ENCODE results near the gene CERS6.
"Not testable (repeated sequence)": the region's sequence is repeated elsewhere in the genome, so short reads cannot be mapped to it uniquely, and the experiment has no call there.

The CERS6 gene

GRCh38 chr2:168466834-168467565 is 10.9 kb downstream of the CERS6 start:
- no peak for FAIRE-seq
- DNase-seq (ENCODE audit: low spot score) = no peak

DNA sequence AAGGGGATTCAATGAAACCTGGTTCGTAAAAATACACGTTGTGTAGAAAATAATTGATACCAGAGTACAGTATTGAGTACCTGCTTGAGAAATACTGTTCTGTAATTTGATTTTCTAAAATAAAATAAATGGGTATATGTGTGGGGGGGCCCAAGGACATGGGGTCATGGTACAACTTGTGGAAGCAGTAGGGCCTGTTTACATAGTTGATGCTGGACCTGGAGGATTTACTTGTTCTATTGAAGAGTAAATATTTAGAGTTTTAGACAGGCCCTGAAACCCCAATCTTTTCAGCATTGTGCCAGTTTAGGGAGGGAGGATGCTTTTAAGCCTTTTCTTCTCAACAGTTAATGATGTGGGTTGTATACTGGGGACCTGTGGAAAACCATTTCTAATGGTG is 11.7 kb downstream of the CERS6 start:
- FAIRE-seq = no peak

DNA sequence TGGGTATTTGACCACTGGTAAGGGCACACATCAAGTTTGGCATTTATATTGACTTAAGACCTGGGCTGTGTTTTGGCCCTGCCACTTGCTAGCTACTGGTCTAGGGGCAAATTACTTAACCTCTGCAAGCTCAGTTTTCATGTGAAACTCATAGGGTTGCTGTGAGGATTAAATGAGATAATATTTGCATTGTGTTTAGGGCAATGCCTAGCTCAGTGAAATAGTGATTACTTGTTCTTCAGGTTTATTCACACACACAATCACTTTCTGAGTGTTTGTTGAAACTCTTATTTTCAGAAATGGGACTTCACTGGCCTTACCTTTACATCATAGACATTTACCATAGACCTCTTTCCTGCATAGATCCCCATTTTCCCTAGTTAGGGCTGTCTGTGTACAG is 12.3 kb downstream of the CERS6 start:
- FAIRE-seq = no peak

More for the DNA sequence above, 11.7 kb downstream of the CERS6 start:
- no peak for DNase-seq (ENCODE audit: low spot score)

DNA sequence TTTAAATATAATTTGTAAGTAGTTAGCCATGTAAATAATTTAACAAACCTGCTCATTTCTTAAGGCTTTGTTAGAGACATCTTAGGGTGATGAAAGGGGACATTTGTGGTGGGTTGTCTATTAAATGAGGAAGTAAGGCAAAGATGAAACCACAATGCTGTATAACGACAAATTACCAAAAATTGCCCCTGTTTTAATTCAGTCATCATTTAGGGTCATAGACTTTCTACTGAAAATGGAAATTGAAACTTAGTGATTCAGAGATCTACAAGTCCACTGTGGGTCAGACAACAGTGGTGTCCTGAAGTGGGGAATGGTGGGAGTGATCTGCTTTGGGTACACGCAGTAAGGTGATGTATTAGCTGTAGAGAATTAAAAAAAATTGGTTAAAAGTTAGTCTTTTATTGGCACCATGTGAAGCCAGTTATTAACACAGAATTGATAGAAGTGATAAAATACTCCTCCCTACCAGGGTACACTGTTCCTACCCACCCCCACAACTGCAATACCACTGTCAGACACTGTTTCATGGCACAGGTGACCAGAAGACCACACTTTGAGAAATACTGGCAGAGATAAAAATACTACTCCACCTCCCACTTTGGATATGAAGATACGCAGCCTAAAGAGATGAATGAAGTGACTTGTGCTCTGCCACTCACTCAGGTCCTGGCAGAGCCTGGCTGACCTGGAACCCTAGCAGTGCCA is 13.4 kb downstream of the CERS6 start:
- FAIRE-seq (no peak), DNase-seq (ENCODE audit: low spot score) (no peak)

More for the DNA sequence above, 12.3 kb downstream of the CERS6 start:
- no peak for DNase-seq (ENCODE audit: low spot score)

DNA sequence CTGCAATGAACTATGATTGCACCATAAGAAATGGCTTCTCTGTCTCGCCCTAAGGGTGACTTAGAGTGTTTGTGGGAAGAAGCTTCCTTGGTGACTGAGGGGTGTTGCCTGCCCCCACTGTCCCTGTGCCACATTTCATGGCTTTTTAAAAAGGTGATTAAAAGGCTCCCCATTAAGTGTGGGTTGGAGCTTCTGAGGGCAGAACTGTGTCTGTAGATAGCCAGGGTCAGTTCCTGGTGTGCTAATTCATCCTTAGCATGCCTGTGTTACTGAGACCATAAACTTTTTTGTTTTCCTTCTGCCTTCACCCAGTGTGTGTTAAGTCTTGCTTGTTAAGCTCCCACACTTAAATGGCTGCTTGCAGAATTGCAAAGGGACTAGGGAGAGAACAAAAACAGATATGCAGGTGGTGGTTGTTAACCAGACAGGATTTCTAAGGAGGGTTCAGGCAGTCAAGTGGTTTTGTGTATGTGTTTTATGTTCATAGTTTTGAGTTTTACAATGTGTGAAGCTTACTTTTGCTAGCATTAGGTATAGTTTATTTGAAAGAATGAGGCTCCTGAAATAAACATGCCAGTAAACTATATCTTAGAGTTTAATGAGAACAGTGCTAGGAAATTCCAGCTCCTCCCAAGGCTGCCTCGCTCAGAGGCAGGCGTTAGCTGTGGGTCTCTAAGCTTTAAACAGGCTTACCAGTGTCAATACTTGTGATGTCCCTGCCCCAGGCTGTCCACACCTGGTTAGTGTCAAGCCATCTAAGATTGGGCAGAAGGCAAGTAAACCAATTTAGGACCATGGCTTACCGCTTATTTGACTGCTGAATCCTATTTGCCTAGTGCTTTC is 14.5 kb downstream of the CERS6 start:
- FAIRE-seq (no peak), DNase-seq (ENCODE audit: low spot score) (no peak)

- FAIRE-seq = no peak
- no peak for DNase-seq (ENCODE audit: low spot score)
These were observed 15.0 kb downstream of the CERS6 start for GRCh38 chr2:168471163-168471475.

DNA sequence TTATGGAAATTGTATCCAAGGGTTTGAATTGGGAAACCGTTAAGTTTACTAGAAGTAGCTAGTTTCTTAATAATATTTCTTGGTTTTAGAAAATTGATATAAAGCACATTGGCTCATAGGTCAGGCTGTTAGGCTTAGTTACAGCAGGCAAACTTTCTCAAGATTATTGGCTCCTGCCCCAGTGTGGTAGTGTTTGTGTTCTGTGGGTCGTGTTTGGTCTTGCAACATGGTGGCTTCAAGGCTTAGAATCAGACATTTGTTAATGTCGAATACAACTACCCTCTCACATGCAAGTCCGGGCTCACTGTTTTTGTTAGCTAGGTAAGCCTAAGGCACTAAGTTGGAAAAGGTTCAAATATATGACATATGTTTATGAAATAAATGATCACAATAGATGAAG is 19.6 kb downstream of the CERS6 start:
- no peak for FAIRE-seq
- DNase-seq (ENCODE audit: low spot score) = no peak

DNA sequence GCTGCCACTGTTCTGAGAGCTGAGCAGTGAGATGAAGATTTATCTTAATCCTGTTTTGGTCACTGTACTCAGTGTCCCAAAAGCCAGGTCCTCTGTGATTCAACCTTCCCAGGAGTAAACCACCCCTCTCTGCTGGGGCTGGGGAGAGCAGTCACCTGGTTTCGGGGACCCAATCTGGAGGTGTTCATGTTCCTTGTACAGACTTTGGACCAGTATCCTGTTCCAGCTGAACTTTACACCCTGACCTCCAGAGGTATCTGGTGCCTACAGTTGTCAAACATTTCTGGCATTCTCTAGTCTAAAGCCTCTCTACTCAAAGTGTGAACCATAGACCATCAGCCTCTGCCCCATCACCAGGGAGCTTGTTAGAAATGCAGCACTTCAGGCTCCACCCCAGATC is 22.1 kb downstream of the CERS6 start:
- DNase-seq (ENCODE audit: low spot score) = no peak
- FAIRE-seq = no peak

DNA sequence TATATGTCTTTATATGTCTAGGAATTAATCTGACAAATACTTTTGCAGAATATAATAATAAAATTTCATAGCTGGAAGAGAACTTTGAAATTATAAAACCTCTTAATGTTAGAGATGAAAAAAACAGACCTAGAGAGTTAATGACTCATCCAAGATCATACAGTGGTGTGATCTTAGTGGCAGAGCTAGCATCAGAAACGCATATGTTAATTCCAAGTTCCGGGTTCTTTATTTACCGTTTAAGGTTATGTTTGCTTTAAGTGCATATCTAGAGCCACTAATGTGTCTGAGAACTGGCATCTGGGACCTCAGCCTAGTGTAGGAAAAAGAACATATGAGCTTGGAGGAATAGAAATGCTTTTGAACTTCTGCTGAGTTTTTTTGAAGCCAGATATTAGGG is 24.3 kb downstream of the CERS6 start:
- FAIRE-seq (no peak), DNase-seq (ENCODE audit: low spot score) (no peak)

DNA sequence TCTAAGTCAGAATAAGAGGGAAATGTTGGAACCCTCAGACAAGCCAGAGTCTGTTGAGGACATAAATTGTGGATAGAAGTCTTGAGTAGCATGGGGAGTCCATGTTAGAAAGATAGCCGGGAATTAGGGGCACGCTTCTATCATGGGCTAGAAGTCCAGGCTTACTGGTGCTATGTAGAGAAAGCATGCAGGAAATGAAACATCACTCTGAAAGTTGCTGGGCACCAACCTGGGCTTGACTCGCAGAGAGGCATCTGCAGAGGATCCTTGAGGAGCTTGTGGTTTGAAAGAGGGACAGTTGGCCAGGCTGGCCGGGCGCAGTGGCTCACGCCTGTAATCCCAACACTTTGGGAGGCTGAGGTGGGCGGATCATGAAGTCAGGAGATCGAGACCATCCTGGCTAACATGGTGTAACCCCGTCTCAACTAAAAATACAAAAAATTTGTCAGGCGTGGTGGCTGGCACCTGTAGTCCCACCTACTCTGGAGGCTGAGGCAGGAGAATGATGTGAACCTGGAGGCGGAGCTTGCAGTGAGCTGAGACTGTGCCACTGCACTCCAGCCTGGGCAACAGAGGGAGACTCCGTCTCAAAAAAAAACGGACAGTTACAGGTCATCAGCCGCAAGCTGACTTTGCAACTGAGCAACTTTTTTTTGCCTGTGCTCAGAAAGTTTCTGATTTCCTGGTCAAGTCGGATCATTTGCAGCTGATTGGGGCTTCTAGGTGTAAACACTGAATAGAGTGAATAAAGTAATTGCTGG is 24.9 kb downstream of the CERS6 start:
- no peak for FAIRE-seq
- DNase-seq (ENCODE audit: low spot score) = no peak

- DNase-seq (ENCODE audit: low spot score) (no peak), FAIRE-seq (no peak)
These were observed 26.2 kb downstream of the CERS6 start for GRCh38 chr2:168482269-168482668.

- FAIRE-seq = no peak
These were observed 27.1 kb downstream of the CERS6 start for GRCh38 chr2:168482952-168483831.

DNA sequence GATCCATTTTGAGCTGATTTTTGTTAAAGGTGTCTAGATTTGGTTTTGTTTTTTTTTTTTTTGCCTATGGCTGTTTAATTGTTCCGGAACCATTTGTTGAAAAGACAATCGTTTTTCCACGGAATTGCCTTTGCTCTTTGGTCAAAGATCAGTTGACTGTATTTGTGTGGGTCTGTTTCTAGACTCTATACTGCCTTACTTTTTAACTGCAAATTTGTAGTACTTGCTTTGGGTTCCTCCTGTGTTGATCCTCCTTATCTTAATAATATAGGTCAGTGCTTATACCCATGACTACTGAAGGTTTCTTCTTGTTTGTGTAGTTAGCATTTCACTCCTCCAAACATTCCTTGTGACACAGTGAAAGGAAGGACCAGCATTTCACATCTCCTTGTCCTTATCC is 30.4 kb downstream of the CERS6 start:
- FAIRE-seq (no peak), DNase-seq (ENCODE audit: low spot score) (no peak)

More at GRCh38 chr2:168482952-168483831, 27.1 kb downstream of the CERS6 start:
- no peak for DNase-seq (ENCODE audit: low spot score)

- DNase-seq (ENCODE audit: low spot score) = no peak
- FAIRE-seq = no peak
These were observed 34.2 kb downstream of the CERS6 start for GRCh38 chr2:168490015-168490874.

DNA sequence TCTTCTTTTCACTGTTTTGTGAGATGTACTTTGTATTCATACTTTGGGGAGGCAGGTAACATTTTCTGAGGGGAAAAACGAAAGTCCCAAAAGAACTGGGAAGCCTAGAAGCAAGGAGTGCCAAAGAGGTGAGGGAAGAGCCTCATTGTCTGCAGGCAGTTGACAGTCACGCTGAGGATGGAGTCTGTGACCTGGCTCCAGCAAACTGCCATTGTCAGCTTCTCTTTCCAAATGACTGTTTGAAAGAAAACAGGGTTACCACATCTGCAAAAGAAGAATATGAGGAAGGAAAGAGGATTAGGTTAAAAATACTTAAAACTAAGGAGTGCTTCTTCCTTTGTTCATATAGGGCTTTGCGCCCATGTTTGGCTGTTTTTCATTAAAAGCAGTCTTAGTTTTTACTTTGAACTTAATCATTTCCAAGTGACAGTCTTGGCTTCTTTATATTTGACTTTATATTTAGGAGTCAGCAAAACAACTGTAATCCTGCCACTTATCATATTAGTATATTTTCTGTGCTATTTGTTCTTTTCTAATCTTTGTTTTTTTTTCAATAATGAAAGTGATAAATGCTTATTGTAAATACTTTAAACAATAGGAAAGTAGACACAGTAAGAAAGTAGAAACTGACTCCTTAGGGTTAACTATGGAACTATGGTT is 35.0 kb downstream of the CERS6 start:
- no peak for DNase-seq (ENCODE audit: low spot score)
- no peak for FAIRE-seq

GRCh38 chr2:168491728-168492127 is 35.7 kb downstream of the CERS6 start:
- DNase-seq (ENCODE audit: low spot score); FAIRE-seq: not testable (repeated sequence)

DNA sequence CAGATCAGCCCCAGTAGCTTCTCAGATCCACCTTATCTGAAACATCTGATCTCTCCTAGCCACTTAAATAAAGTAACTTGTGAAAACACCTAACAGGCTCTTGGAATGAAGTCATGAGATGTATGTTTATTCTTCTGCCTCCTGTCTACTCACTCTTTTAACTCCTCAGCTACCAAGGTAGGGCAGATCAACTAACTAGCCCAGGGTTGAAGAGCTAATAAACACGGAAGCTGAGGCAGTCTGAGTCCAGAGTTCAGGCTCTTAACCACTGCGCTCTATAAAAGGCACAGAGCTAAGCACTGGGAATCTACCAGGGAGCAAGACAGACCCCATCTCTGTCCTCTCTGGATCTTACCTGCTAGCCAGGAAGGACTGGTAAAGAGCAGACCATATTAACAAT is 37.1 kb downstream of the CERS6 start:
- DNase-seq (ENCODE audit: low spot score); FAIRE-seq: not testable (repeated sequence)

DNA sequence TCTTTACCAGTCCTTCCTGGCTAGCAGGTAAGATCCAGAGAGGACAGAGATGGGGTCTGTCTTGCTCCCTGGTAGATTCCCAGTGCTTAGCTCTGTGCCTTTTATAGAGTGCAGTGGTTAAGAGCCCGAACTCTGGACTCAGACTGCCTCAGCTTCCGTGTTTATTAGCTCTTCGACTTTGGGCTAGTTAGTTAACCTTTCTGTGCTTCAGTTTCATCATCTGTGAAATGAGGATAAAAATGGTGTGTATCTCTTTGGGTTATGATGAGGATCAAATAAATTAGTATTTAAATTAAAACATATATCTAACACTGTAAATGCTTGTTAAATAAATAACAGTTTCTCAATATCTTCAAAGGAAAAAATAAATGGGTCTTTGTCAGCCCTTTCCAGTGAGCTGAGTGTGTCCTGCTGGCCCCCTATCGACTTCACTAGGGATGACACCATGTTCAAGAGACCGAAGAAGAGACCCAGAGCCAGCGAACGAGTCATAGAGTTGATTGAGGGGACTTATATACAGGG is 38.2 kb downstream of the CERS6 start:
- DNase-seq (ENCODE audit: low spot score) (no peak), FAIRE-seq (no peak)

DNA sequence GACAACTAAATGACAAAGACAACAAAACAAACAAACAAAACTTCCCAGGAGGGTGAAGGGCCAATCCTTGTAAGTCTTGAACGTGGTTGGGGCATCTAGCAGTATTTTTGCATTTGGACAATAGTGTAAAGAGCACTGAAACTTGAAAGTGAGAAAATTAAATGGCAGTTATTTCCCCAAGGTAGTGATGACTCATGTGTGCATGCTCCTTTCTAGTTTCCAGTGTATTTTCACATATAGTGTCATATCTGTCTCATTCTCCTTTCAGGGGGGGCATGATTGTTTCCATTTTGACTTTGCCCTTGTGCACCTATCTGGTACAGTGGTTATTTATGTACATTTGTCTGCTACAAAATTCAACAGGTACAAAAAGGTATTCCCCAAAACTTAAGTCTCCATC is 39.5 kb downstream of the CERS6 start:
- FAIRE-seq = no peak
- no peak for DNase-seq (ENCODE audit: low spot score)
